CD14-positive monocyte (primary cell): ENCODE results near the gene ARFGEF2. TPM values are rescaled to one million over a fixed set of nuclear protein-coding genes. Genes with fewer than 3 reads are reported as not detected.
A peak's percentile ranks its signal among the peaks of the same experiment; 100 is the strongest.

ENCODE experiments used
- DNase-seq, 3 donors: peaks; one replicate each; pipeline ENCODE4 v3.0.0-alpha.2; 2011 to 2022
- H2AFZ ChIP-seq: 2 replicates; pipeline ENCODE4 v1.6.0; 2012; ENCODE audit warnings: mild to moderate bottlenecking, low read depth, low read length, inconsistent platforms; ENCODE audit not compliant: insufficient read depth, poor library complexity, severe bottlenecking
- H3K27ac ChIP-seq, 2 donors: 1 replicate in 1 of 2; 2 replicates in 1 of 2; pipeline ENCODE4 v1.5.1; 2012 to 2013; ENCODE audit warnings: low read length in 2 of 2, control low read depth in 1 of 2, inconsistent platforms in 1 of 2, low read depth in 1 of 2, mild to moderate bottlenecking in 1 of 2
- H3K27me3 ChIP-seq, 2 donors: one replicate each; pipeline versions ENCODE4 v1.6.0 to v1.6.1; 2011 to 2013; ENCODE audit warnings: low read length in 2 of 2; ENCODE audit not compliant: control insufficient read depth in 2 of 2, insufficient read depth in 2 of 2
- H3K36me3 ChIP-seq, 2 donors: replicated peaks in 1 of 2; 1 replicate in 1 of 2; 2 replicates in 1 of 2; pipeline versions ENCODE4 v1.5.1 to v1.6.1; 2012 to 2013; ENCODE audit warnings: low read length in 2 of 2, control low read depth in 1 of 2, inconsistent platforms in 1 of 2, mild to moderate bottlenecking in 1 of 2; ENCODE audit not compliant: insufficient read depth in 2 of 2, control insufficient read depth in 1 of 2
- H3K4me1 ChIP-seq, 2 donors: 1 replicate in 1 of 2; 2 replicates in 1 of 2; pipeline versions ENCODE4 v1.5.1 to v1.6.1; 2012 to 2013; ENCODE audit warnings: low read length in 2 of 2, control low read depth in 1 of 2, inconsistent platforms in 1 of 2, mild to moderate bottlenecking in 1 of 2, moderate library complexity in 1 of 2; ENCODE audit not compliant: insufficient read depth in 2 of 2, control insufficient read depth in 1 of 2
- H3K4me2 ChIP-seq: replicated peaks from 2 replicates; pipeline ENCODE3; 2012; ENCODE audit warnings: low read length, moderate library complexity, mild to moderate bottlenecking; ENCODE audit not compliant: poor library complexity, severe bottlenecking; ENCODE audit errors: extremely low read depth
- H3K4me3 ChIP-seq, 3 experiments: fragments of 200-600 bp in 1 of 3; sonication (generic) in 1 of 3; replicated peaks in 1 of 3; 1 replicate in 2 of 3; 2 replicates in 1 of 3; pipeline ENCODE4 v1.5.1; 2011 to 2013; ENCODE audit warnings: low read length in 3 of 3, mild to moderate bottlenecking in 3 of 3, control low read depth in 2 of 3, low read depth in 2 of 3, inconsistent platforms in 1 of 3, moderate library complexity in 1 of 3
- H3K79me2 ChIP-seq: 2 replicates; pipeline ENCODE4 v1.6.0; 2012; ENCODE audit warnings: mild to moderate bottlenecking, control low read depth, inconsistent platforms, low read length, moderate library complexity; ENCODE audit not compliant: insufficient read depth
- H3K9ac ChIP-seq: 2 replicates; pipeline ENCODE4 v1.6.0; 2017; ENCODE audit warnings: low read length, mild to moderate bottlenecking; ENCODE audit not compliant: insufficient read depth, poor library complexity, severe bottlenecking
- H3K9me3 ChIP-seq, 2 donors: replicated peaks in 1 of 2; 1 replicate in 1 of 2; 2 replicates in 1 of 2; pipeline versions ENCODE4 v1.5.1 to v1.6.1; 2012 to 2013; ENCODE audit warnings: low read length in 2 of 2, control low read depth in 1 of 2; ENCODE audit not compliant: control insufficient read depth in 1 of 2, insufficient read depth in 1 of 2
- H4K20me1 ChIP-seq: 2 replicates; pipeline ENCODE4 v1.6.0; 2012; ENCODE audit warnings: mild to moderate bottlenecking, low read length, control low read depth, moderate library complexity; ENCODE audit not compliant: insufficient read depth
- H3K27ac Mint-ChIP-seq, 7 donors: one replicate each; pipeline ENCODE4 v1.8.0; 2020; ENCODE audit warnings: mild to moderate bottlenecking in 7 of 7, mixed read lengths in 7 of 7, moderate library complexity in 6 of 7, inconsistent platforms in 2 of 7
- H3K27me3 Mint-ChIP-seq, 3 donors: one replicate each; pipeline ENCODE4 v1.8.0; 2021 to 2022; ENCODE audit warnings: low read depth in 3 of 3, mild to moderate bottlenecking in 3 of 3, mixed read lengths in 3 of 3, moderate library complexity in 3 of 3, inconsistent platforms in 1 of 3
- H3K36me3 Mint-ChIP-seq, 2 donors: one replicate each; pipeline ENCODE4 v1.8.0; 2020; ENCODE audit warnings: mixed read lengths in 2 of 2, inconsistent platforms in 1 of 2, mild to moderate bottlenecking in 1 of 2
- H3K4me1 Mint-ChIP-seq: one replicate; pipeline ENCODE4 v1.8.0; 2020; ENCODE audit warnings: mild to moderate bottlenecking, mixed read lengths
- H3K4me3 Mint-ChIP-seq, 2 donors: one replicate each; pipeline ENCODE4 v1.8.0; 2020; ENCODE audit warnings: mild to moderate bottlenecking in 2 of 2, mixed read lengths in 2 of 2, moderate library complexity in 1 of 2
- H3K9me3 Mint-ChIP-seq, 7 donors: one replicate each; pipeline ENCODE4 v1.8.0; 2020 to 2022; ENCODE audit warnings: mixed read lengths in 7 of 7, mild to moderate bottlenecking in 6 of 7, moderate library complexity in 6 of 7, inconsistent platforms in 2 of 7
- WGBS: methylation state at CpG from one replicate; pipeline ENCODE4 v1.1.5; 2013; ENCODE audit warnings: missing lambda C conversion rate; ENCODE audit not compliant: insufficient coverage; 5-methylcytosine and 5-hydroxymethylcytosine counted together
- intact Hi-C, 2 donors: fragments of 100-400 bp; cut with micrococcal nuclease; formaldehyde crosslinking; loops; one replicate each; pipeline versions ENCODE4 v1.15.0 to v1.15.1; 2023
- polyA plus RNA-seq, 3 donors: library from polyadenylated mRNA; depleted of rRNA in 1 of 3; unstranded in 2 of 3; stranded (reverse) in 1 of 3; fragments of 300-500 nt in 2 of 3; fragments of >200 nt in 1 of 3; fragmentation: Illumina TruSeq in 2 of 3; gene quantifications; 1 replicate in 2 of 3; 2 replicates in 1 of 3; pipeline ENCODE4 v1.2.3, GENCODE V29; 2012 to 2021
- TF ChIP-seq, protein P1 (sequence below): fragments of 200-600 bp; IDR thresholded peaks from one replicate; pipeline ENCODE4 v1.8.0; 2022; ENCODE audit warnings: antibody characterized with exemption, mild to moderate bottlenecking

The ARFGEF2 gene
- polyA plus RNA-seq, 3 donors, result 4.6 to 10.9 (median 5.5) TPM

- no peaks in the 10 kb centered on the region for H3K27me3 ChIP-seq
- H3K4me2 ChIP-seq, result no peak overlapping the region
- no CpG with 5 or more reads among the region's 3 CpGs for WGBS
These were observed 41.2 kb upstream of the ARFGEF2 start for GRCh38 chr20:48880331-48880730.

DNA sequence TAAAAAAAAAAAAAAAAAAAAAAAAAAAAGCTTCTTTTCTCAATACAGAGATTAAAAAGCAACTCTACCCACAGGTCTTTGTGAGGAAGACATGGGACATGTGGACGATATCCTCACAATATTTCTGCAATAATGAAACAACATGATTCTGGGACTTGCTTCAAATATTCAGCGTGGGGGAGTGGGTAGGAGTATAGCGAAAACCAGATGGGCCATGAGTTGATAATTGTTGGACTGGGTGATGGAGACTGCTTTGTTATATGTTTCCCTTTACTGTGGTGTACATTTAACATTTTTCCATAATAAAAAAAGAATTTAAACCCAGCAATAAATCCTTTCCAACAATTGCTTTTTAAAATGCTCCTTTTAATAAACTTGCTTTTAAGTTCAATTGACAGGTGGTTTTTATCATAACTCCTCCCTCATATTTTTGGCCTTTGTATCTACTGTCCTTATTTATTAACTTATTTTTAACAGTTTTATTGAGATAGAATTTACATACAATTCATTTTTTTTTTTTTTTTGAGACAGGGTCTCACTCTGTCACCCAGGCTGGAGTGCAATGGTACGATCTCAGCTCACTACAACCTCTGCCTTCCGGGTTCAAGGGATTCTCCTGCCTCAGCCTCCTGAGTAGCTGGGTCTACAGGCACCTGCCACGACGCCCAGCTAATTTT, 40.4 kb upstream of the ARFGEF2 start:
- Mint-ChIP-seq H3K36me3 (no peaks in the 10 kb centered on the region), H3K4me3 (no peak overlapping the region), H3K27ac (no peak overlapping the region), H3K27me3 (no peaks in the 10 kb centered on the region), H3K9me3 (peaks cover 0 to 1% (median 0%) of the 10 kb centered on the region in 7 donors), H3K4me1 (peaks cover 22% of the 10 kb centered on the region)
- Histone ChIP-seq H3K9me3 (no peaks in the 10 kb centered on the region), H3K27me3 (no peaks in the 10 kb centered on the region), H2AFZ (no peak overlapping the region), H3K4me1 (peaks cover 19 to 39% of the 10 kb centered on the region in 2 donors), H3K4me3 (no peak overlapping the region), H3K36me3 (no peaks in the 10 kb centered on the region), H4K20me1 (no peaks in the 10 kb centered on the region), H3K4me2 (no peak overlapping the region), H3K9ac (no peak overlapping the region), H3K27ac (no peak overlapping the region), H3K79me2 (no peaks in the 10 kb centered on the region)
- intact Hi-C loops, result no loop called here
- TF ChIP-seq, protein P1, sequence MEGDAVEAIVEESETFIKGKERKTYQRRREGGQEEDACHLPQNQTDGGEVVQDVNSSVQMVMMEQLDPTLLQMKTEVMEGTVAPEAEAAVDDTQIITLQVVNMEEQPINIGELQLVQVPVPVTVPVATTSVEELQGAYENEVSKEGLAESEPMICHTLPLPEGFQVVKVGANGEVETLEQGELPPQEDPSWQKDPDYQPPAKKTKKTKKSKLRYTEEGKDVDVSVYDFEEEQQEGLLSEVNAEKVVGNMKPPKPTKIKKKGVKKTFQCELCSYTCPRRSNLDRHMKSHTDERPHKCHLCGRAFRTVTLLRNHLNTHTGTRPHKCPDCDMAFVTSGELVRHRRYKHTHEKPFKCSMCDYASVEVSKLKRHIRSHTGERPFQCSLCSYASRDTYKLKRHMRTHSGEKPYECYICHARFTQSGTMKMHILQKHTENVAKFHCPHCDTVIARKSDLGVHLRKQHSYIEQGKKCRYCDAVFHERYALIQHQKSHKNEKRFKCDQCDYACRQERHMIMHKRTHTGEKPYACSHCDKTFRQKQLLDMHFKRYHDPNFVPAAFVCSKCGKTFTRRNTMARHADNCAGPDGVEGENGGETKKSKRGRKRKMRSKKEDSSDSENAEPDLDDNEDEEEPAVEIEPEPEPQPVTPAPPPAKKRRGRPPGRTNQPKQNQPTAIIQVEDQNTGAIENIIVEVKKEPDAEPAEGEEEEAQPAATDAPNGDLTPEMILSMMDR, result no peak
- DNase-seq, result no peak
- 100% methylated on average over 4 of the region's 7 CpGs for WGBS

More at GRCh38 chr20:48880331-48880730, 41.2 kb upstream of the ARFGEF2 start:
- peak overlapping the region in 5 of 7 donors; percentile 14 to 83 (median 31) for H3K27ac Mint-ChIP-seq
- Histone ChIP-seq H3K27ac (peak overlapping the region in 1 of 2 donors; percentile 42), H3K79me2 (no peaks in the 10 kb centered on the region), H4K20me1 (no peaks in the 10 kb centered on the region), H2AFZ (no peak overlapping the region), H3K36me3 (no peaks in the 10 kb centered on the region), H3K4me1 (peaks cover 27 to 46% of the 10 kb centered on the region in 2 donors), H3K9me3 (no peaks in the 10 kb centered on the region), H3K9ac (no peak overlapping the region), H3K4me3 (no peak overlapping the region)
- H3K27me3 Mint-ChIP-seq, result no peaks in the 10 kb centered on the region
- peaks cover 30% of the 10 kb centered on the region for H3K4me1 Mint-ChIP-seq
- H3K9me3 Mint-ChIP-seq, result peaks cover 0 to 3% (median 0%) of the 10 kb centered on the region in 7 donors
- no peak overlapping the region for H3K4me3 Mint-ChIP-seq
- no peaks in the 10 kb centered on the region for H3K36me3 Mint-ChIP-seq
- TF ChIP-seq, protein P1, result no peak
- DNase-seq, result no peak
- intact Hi-C loops, result no loop called here
